Ishikawa (cell line): ENCODE measurements around the gene GRIA3.

ENCODE experiments used
- CEBPB ChIP-seq: IDR thresholded peaks from 2 replicates; pipeline ENCODE4 v1.6.1; 2012
- CREB1 ChIP-seq: IDR thresholded peaks from 2 replicates; pipeline ENCODE4 v1.6.1; 2012; ENCODE audit warnings: low read depth
- EP300 ChIP-seq: IDR thresholded peaks from 2 replicates; pipeline ENCODE4 v1.6.1; 2012; ENCODE audit warnings: borderline replicate concordance
- FOXM1 ChIP-seq: IDR thresholded peaks from 2 replicates; pipeline ENCODE4 v1.6.1; 2012; ENCODE audit warnings: low read depth, borderline replicate concordance
- MAX ChIP-seq: IDR thresholded peaks from 2 replicates; pipeline ENCODE4 v1.6.1; 2012
- NFIC ChIP-seq: IDR thresholded peaks from 2 replicates; pipeline ENCODE4 v1.6.1; 2012
- RAD21 ChIP-seq: IDR thresholded peaks from 2 replicates; pipeline ENCODE4 v1.6.1; 2012; ENCODE audit warnings: low read depth
- TAF1 ChIP-seq: IDR thresholded peaks from 2 replicates; pipeline ENCODE4 v1.6.1; 2012; ENCODE audit warnings: low read depth, mild to moderate bottlenecking

GRCh38 chrX:123271902-123272301, 87.8 kb downstream of the GRIA3 start:
- TF ChIP-seq EP300: no peak
- no peak for TF ChIP-seq TAF1
- no peak for TF ChIP-seq CEBPB
- TF ChIP-seq RAD21: no peak
- TF ChIP-seq NFIC: no peak
- no peak for TF ChIP-seq MAX
- no peak for TF ChIP-seq FOXM1
- TF ChIP-seq CREB1: no peak
